ENCODE results near the gene ROBO2. TPM values are rescaled to one million over a fixed set of nuclear protein-coding genes. Genes with fewer than 3 reads are reported as not detected.

Gene ROBO2
- total RNA-seq, 4 donors from 2014 or later, result 4.7 to 8.4 (median 6.6) TPM

DNA sequence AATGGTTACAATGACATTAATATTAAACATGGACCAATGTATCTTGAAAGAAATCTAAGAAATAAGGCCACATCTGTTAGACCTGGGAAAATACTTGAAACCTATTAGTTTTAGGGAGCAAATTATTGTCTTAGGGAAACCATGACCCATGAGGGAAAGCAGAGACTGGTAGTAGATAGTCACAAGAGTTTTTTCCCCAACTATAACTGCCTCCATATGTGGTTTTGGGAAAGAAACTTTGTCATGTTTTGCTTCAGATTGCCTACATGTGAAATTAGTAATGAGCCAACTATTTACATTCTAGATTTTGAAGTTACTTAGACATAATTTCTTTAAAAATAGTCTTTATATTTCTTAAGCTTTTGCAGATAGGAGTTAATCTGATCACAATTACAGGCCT lies 474.9 kb downstream of the ROBO2 start:
- no peak for DNase-seq
- Histone ChIP-seq H3K4me3 (no peak overlapping the region), H3K36me3 (no peaks in the 10 kb centered on the region), H3K9me3 (no peaks in the 10 kb centered on the region), H3K27ac (no peak overlapping the region), H3K27me3 (no peaks in the 10 kb centered on the region), H3K4me1 (no peaks in the 10 kb centered on the region)
- intact Hi-C loops (cut with DNase I), result no loop called here
- TF ChIP-seq POLR2A (IDR thresholded peaks at IDR 0.05), result no peak
- TF ChIP-seq, protein P1, sequence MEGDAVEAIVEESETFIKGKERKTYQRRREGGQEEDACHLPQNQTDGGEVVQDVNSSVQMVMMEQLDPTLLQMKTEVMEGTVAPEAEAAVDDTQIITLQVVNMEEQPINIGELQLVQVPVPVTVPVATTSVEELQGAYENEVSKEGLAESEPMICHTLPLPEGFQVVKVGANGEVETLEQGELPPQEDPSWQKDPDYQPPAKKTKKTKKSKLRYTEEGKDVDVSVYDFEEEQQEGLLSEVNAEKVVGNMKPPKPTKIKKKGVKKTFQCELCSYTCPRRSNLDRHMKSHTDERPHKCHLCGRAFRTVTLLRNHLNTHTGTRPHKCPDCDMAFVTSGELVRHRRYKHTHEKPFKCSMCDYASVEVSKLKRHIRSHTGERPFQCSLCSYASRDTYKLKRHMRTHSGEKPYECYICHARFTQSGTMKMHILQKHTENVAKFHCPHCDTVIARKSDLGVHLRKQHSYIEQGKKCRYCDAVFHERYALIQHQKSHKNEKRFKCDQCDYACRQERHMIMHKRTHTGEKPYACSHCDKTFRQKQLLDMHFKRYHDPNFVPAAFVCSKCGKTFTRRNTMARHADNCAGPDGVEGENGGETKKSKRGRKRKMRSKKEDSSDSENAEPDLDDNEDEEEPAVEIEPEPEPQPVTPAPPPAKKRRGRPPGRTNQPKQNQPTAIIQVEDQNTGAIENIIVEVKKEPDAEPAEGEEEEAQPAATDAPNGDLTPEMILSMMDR (IDR thresholded peaks at IDR 0.05), result no peak

DNA sequence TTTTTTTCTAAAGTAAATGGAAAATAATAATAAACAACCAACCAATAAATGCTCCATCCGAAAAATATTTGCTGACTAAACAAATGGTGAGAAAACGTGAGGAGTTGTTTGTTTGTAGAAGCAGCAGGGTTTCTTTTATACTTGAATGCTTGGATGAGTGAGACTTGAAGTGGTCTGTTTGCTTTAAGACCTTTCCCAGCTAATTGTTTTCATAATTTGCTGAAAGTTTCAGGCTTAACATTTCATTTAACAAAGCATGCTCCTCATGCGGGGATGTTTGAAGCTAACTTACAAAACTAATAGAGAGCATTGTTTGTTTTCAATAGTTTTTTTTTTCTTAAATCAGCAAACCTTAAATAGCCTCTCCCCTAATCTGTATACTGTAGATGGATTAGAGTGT lies 484.6 kb downstream of the ROBO2 start:
- intact Hi-C loops (cut with DNase I), result no loop called here
- Histone ChIP-seq H3K27ac (no peak overlapping the region), H3K27me3 (no peaks in the 10 kb centered on the region), H3K4me3 (no peak overlapping the region), H3K36me3 (no peaks in the 10 kb centered on the region), H3K9me3 (no peaks in the 10 kb centered on the region), H3K4me1 (no peaks in the 10 kb centered on the region)
- WGBS, 2 donors, result 65 to 71% methylated on average over 3 of the region's 3 CpGs
- DNase-seq, result no peak
- no peak for TF ChIP-seq POLR2A (IDR thresholded peaks at IDR 0.05)
- TF ChIP-seq, protein P1 (IDR thresholded peaks at IDR 0.05), result no peak

DNA sequence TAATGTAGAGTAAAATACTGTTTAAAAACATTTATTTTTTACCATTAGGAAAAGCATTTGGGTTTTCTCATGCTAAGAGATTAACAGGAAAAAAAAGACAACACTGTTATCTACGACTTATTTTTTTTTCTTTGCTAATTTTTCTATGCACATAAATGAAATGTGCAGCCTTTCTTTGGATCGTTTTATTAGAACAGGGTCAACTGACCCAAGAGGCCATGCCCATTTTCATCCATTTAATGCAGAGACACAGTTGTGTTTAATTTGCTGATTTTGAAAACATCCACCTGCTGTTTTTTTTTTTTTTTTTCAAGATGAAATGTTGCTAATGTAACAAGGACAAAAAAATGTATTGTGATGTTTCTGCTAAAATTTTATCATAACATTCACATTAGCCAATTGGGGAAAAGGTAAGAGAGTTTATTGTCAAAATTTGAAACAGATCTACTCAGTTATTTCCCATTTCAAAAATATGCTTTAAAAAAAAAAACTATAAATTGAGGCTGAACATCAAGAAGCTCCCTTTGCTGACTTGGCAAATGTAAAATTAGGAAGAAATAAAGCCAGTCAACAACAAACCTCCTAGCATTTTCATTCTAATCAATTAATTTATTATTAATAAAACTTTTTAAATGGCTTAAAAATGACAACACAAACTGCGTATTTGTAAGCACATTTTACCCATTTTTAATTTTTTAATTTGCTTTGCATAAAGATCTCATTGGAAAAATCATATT lies 485.2 kb downstream of the ROBO2 start:
- WGBS, 2 donors, result 69 to 73% methylated on average over 3 of the region's 3 CpGs
- no peaks in the 10 kb centered on the region for H3K27me3 ChIP-seq

GRCh38 chr3:77526573-77527113 lies 486.7 kb downstream of the ROBO2 start:
- intact Hi-C loops (cut with DNase I), result no loop called here
- Histone ChIP-seq H3K36me3 (no peaks in the 10 kb centered on the region), H3K4me3 (no peak overlapping the region), H3K9me3 (no peaks in the 10 kb centered on the region), H3K4me1 (no peaks in the 10 kb centered on the region), H3K27me3 (no peaks in the 10 kb centered on the region), H3K27ac (no peak overlapping the region)
- DNase-seq, result no peak
- WGBS, 2 donors, result 37 to 41% methylated on average over 4 of the region's 4 CpGs
- TF ChIP-seq, protein P1 (IDR thresholded peaks at IDR 0.05), result no peak
- no peak for TF ChIP-seq POLR2A (IDR thresholded peaks at IDR 0.05)

More for the DNA sequence above, 485.2 kb downstream of the ROBO2 start:
- no peak for DNase-seq
- Histone ChIP-seq H3K36me3 (no peaks in the 10 kb centered on the region), H3K4me3 (no peak overlapping the region), H3K9me3 (no peaks in the 10 kb centered on the region), H3K4me1 (no peaks in the 10 kb centered on the region), H3K27ac (no peak overlapping the region)
- TF ChIP-seq, protein P1 (IDR thresholded peaks at IDR 0.05), result no peak
- TF ChIP-seq POLR2A (IDR thresholded peaks at IDR 0.05), result no peak
- intact Hi-C loops (cut with DNase I), result no loop called here

DNA sequence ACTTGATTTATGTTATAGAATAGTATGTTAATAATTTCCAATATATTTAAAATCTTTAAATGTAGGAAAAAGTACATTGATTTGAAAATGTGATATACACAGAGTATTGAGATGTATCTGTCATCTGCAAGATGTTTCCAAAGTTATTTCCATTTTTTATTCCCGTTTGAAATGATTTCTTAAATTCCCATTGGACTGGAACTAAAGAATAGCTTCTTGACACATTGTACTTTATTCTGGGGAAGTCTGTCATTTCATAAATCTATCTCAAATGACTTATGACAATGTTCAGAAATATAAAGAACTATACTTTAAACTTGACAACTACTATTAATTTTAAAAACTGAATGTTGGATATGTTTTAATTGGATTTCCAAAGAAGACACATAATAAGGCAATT lies 489.6 kb downstream of the ROBO2 start:
- no peak for TF ChIP-seq POLR2A (IDR thresholded peaks at IDR 0.05)
- TF ChIP-seq, protein P1 (IDR thresholded peaks at IDR 0.05), result no peak
- Histone ChIP-seq H3K36me3 (no peaks in the 10 kb centered on the region), H3K9me3 (peaks cover 0 to 6% (median 0%) of the 10 kb centered on the region in 3 donors), H3K4me3 (no peak overlapping the region), H3K27me3 (no peaks in the 10 kb centered on the region), H3K4me1 (no peaks in the 10 kb centered on the region), H3K27ac (no peak overlapping the region)
- intact Hi-C loops (cut with DNase I), result no loop called here
- WGBS, 2 donors, result 66 to 75% methylated on average over 1 of the region's 1 CpG
- no peak for DNase-seq

Measured in esophagus squamous epithelium (tissue), 5 donors.